ENCODE data around the gene TGM1. TPM values are rescaled to one million over a fixed set of nuclear protein-coding genes. Genes with fewer than 3 reads are reported as not detected.
A peak's percentile ranks its signal among the peaks of the same experiment; 100 is the strongest.

The TGM1 gene
- total and polyA plus RNA-seq, 10 of the 15 experiments (the other 5 are each of a cell fraction or from before 2014, with no cell fraction given): 0.05 to 5.9 (median 1.8) TPM

- TF ChIP-seq REST (IDR thresholded peaks at IDR 0.05; ENCODE audit: low read depth, low read length) (no peak), NFYB (IDR thresholded peaks at IDR 0.05; ENCODE audit: insufficient read depth, low read depth, low read length) (no peak), MTA2 (IDR thresholded peaks at IDR 0.05; ENCODE audit: low read depth) (no peak), MLLT1 (IDR thresholded peaks at IDR 0.05) (no peak), KAT2A (conservative IDR thresholded peaks at IDR 0.05; ENCODE audit: control insufficient read depth, low read depth, low read length) (no peak), RBBP5 (conservative IDR thresholded peaks at IDR 0.05) (no peak), ZBTB40 (IDR thresholded peaks at IDR 0.05; ENCODE audit: borderline replicate concordance) (peak; percentile 18; the same call in 1 of the 2 replicates), E2F4 (IDR thresholded peaks at IDR 0.05; ENCODE audit: low read depth, low read length) (no peak)
These were observed 36.5 kb upstream of the TGM1 start, which contains the start of the genes DHRS1 and NOP9 (continued) for GRCh38 chr14:24299255-24300191.
